Vagina (tissue), 2 donors: ENCODE results near the gene GPR62.

Experiments used
- POLR2A ChIP-seq, 2 donors: fragments of 450-650 bp; IDR thresholded peaks; one replicate each; pipeline ENCODE4 v1.6.1; 2017; ENCODE audit warnings: antibody characterized with exemption in 2 of 2, mild to moderate bottlenecking in 2 of 2, moderate library complexity in 2 of 2
- TF ChIP-seq, protein P1 (sequence below), 3 experiments: fragments of 450-650 bp in 2 of 3; fragments of 200-600 bp in 1 of 3; sonication (generic) in 1 of 3; IDR thresholded peaks; one replicate each; pipeline ENCODE4 v1.5.1; 2017 to 2019; ENCODE audit warnings: antibody characterized with exemption in 3 of 3, mild to moderate bottlenecking in 2 of 3, moderate library complexity in 2 of 3

DNA sequence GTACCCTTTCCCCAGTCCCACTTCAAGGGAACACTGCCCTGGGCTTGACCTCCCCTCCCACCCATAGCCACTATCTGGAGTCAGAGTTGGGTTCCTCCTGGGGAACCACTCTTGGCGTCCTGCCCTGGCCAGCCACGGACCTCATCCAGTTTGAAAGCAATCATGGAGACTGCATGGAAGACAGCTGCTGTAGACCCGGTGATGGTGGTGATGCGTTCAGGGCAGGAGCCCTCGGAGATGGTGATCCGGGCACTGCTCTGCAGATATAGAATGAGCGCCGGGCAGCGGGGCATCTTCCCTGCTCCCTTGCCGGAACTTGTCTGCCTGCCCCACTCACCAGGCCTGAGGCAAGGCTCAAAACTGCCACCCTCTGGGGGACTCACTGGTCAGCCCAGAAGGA is 5.2 kb downstream of the GPR62 start:
- TF ChIP-seq, protein P1, sequence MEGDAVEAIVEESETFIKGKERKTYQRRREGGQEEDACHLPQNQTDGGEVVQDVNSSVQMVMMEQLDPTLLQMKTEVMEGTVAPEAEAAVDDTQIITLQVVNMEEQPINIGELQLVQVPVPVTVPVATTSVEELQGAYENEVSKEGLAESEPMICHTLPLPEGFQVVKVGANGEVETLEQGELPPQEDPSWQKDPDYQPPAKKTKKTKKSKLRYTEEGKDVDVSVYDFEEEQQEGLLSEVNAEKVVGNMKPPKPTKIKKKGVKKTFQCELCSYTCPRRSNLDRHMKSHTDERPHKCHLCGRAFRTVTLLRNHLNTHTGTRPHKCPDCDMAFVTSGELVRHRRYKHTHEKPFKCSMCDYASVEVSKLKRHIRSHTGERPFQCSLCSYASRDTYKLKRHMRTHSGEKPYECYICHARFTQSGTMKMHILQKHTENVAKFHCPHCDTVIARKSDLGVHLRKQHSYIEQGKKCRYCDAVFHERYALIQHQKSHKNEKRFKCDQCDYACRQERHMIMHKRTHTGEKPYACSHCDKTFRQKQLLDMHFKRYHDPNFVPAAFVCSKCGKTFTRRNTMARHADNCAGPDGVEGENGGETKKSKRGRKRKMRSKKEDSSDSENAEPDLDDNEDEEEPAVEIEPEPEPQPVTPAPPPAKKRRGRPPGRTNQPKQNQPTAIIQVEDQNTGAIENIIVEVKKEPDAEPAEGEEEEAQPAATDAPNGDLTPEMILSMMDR (IDR thresholded peaks at IDR 0.05): no peak
- TF ChIP-seq POLR2A (IDR thresholded peaks at IDR 0.05): no peak
